GM12878 (cell line): ENCODE measurements around the gene C1orf35. TPM values are rescaled to one million over a fixed set of nuclear protein-coding genes. Genes with fewer than 3 reads are reported as not detected.

ENCODE experiments used
- ATAC-seq: fragments of 200-7000 bp; cut with Tn5 transposase; 3 replicates; pipeline ENCODE4 v1.9.1; 2020; ENCODE audit warnings: mild to moderate bottlenecking, moderate library complexity
- BruUV-seq: library from RNA; stranded (reverse); fragments of 400-500 nt; replicated peaks from 2 replicates; lab custom pipeline; 2021; lab: Mats Ljungman, UMichigan
- CTCF ChIA-PET: fragments of 300-600 bp; sonication (Branson Sonifier 250); formaldehyde crosslinking; extraction: SDS; loops from one replicate; lab custom pipeline; 2021; ENCODE audit warnings: inconsistent platforms; lab: Yijun Ruan, JAX
- POLR2A ChIA-PET: fragments of 350-600 bp; formaldehyde crosslinking; extraction: SDS; loops from one replicate; lab custom pipeline; 2021; ENCODE audit warnings: inconsistent platforms; lab: Charles Lee
- RAD21 ChIA-PET: fragments of 300-600 bp; sonication (Branson Sonifier 250); formaldehyde crosslinking; loops from one replicate; lab custom pipeline; 2023; ENCODE audit warnings: antibody characterized with exemption; ENCODE audit not compliant: unreplicated experiment; lab: Charles Lee
- SMC1A ChIA-PET: fragments of 300-600 bp; sonication (Branson Sonifier 250); formaldehyde crosslinking; loops from one replicate; lab custom pipeline; 2023; ENCODE audit not compliant: unreplicated experiment, uncharacterized antibody; lab: Charles Lee
- DNase-seq: peaks from one replicate; pipeline ENCODE4 v3.0.0-alpha.2; 2011; ENCODE audit warnings: low read depth, low spot score
- FAIRE-seq: peaks from 3 replicates; lab custom pipeline; 2011; peaks lifted over from hg19 to GRCh38; lab: Jason Lieb, UNC
- H2AFZ ChIP-seq: 2 replicates; pipeline ENCODE4 v1.6.0; 2011; ENCODE audit warnings: low read depth, low read length, control low read depth; ENCODE audit not compliant: control insufficient read depth
- H3K27ac ChIP-seq: 2 replicates; pipeline ENCODE4 v1.5.1; 2011; ENCODE audit warnings: control low read depth; ENCODE audit not compliant: control insufficient read depth, insufficient read depth
- H3K27me3 ChIP-seq, 2 experiments: replicated peaks in 1 of 2; 2 replicates each; pipeline versions ENCODE4 v1.6.0 to v1.6.1; 2011; ENCODE audit warnings: low read length in 1 of 2; ENCODE audit not compliant: control insufficient read depth in 2 of 2, insufficient read depth in 2 of 2
- H3K36me3 ChIP-seq, 2 experiments: 2 replicates each; pipeline ENCODE4 v1.5.1; 2011; ENCODE audit warnings: low read length in 1 of 2; ENCODE audit not compliant: control insufficient read depth in 2 of 2, insufficient read depth in 2 of 2
- H3K4me1 ChIP-seq: 2 replicates; pipeline ENCODE4 v1.6.1; 2011; ENCODE audit warnings: mild to moderate bottlenecking, low read length, moderate library complexity, mixed read lengths; ENCODE audit not compliant: control insufficient read depth, insufficient read depth
- H3K4me2 ChIP-seq: 2 replicates; pipeline ENCODE4 v1.6.0; 2011; ENCODE audit warnings: control low read depth; ENCODE audit not compliant: control insufficient read depth, insufficient read depth
- H3K4me3 ChIP-seq: fragments of 200-600 bp; sonication (generic); 2 replicates; pipeline ENCODE4 v1.5.1; 2016
- H3K79me2 ChIP-seq: 2 replicates; pipeline ENCODE4 v1.6.0; 2011; ENCODE audit warnings: low read length; ENCODE audit not compliant: control insufficient read depth, insufficient read depth
- H3K9ac ChIP-seq: 2 replicates; pipeline ENCODE4 v1.8.0; 2011; ENCODE audit warnings: low read length, control low read depth, mixed read lengths; ENCODE audit not compliant: control insufficient read depth, insufficient read depth
- H3K9me3 ChIP-seq: replicated peaks from 3 replicates; pipeline ENCODE4 v1.5.1; 2011; ENCODE audit warnings: mild to moderate bottlenecking, low read length; ENCODE audit not compliant: control insufficient read depth, insufficient read depth
- H4K20me1 ChIP-seq: 2 replicates; pipeline ENCODE4 v1.6.0; 2011; ENCODE audit not compliant: control insufficient read depth, insufficient read depth
- CHD1 ChIP-seq: IDR thresholded peaks from 2 replicates; pipeline ENCODE4 v1.6.1; 2012; ENCODE audit warnings: low read depth, low read length, improper control_type of control experiment
- CHD4 ChIP-seq: fragments of 200-600 bp; sonication (generic); IDR thresholded peaks from 2 replicates; pipeline ENCODE4 v1.6.1; 2016; ENCODE audit warnings: mild to moderate bottlenecking
- E2F4 ChIP-seq: IDR thresholded peaks from 2 replicates; pipeline ENCODE4 v1.6.1; 2012; ENCODE audit warnings: low read depth, low read length, improper control_type of control experiment
- KDM1A ChIP-seq: fragments of 200-600 bp; sonication (generic); IDR thresholded peaks from 2 replicates; pipeline ENCODE4 v1.6.1; 2016; ENCODE audit warnings: borderline replicate concordance
- MYB ChIP-seq: fragments of 150-350 bp; IDR thresholded peaks from 2 replicates; pipeline ENCODE4 v1.6.1; 2014; ENCODE audit warnings: mild to moderate bottlenecking, low read depth, low read length, borderline replicate concordance
- NR2C2 ChIP-seq: IDR thresholded peaks from 2 replicates; pipeline ENCODE4 v1.6.1; 2011; ENCODE audit warnings: borderline replicate concordance, low read depth; ENCODE audit not compliant: control insufficient read depth, insufficient read length
- RAD21 ChIP-seq: IDR thresholded peaks from 2 replicates; pipeline ENCODE4 v1.6.1; 2011; ENCODE audit warnings: mild to moderate bottlenecking, low read depth, low read length, moderate library complexity; ENCODE audit not compliant: insufficient read depth
- RBBP5 ChIP-seq: fragments of 200-600 bp; sonication (generic); conservative IDR thresholded peaks from 2 replicates; pipeline ENCODE4 v1.6.1; 2016
- RCOR1 ChIP-seq: conservative IDR thresholded peaks from 2 replicates; pipeline ENCODE4 v1.6.1; 2012; ENCODE audit warnings: low read depth, low read length, improper control_type of control experiment
- SMAD1 ChIP-seq: fragments of 450-650 bp; IDR thresholded peaks from 2 replicates; pipeline ENCODE4 v1.6.1; 2018; ENCODE audit warnings: mild to moderate bottlenecking, low read depth; ENCODE audit not compliant: partially characterized antibody
- ZBTB11 ChIP-seq: fragments of 450-650 bp; formaldehyde crosslinking; IDR thresholded peaks from 2 replicates; pipeline ENCODE4 v1.5.0; 2022; ENCODE audit warnings: mild to moderate bottlenecking, missing genetic modification characterization
- ZNF592 ChIP-seq: fragments of 450-650 bp; IDR thresholded peaks from 2 replicates; pipeline ENCODE4 v1.6.1; 2017; ENCODE audit warnings: mild to moderate bottlenecking, moderate library complexity
- WGBS: methylation state at CpG from one replicate; pipeline ENCODE4 v1.1.6; 2016; ENCODE audit warnings: low lambda C conversion rate; ENCODE audit not compliant: insufficient replicate concordance, insufficient coverage; ENCODE audit errors: missing lambda C conversion rate; 5-methylcytosine and 5-hydroxymethylcytosine counted together
- in situ Hi-C: fragments of 300-500 bp; cut with MboI; formaldehyde crosslinking; loops from 9 replicates; pipeline ENCODE4 v1.14.3; 2018; ENCODE audit warnings: mixed read lengths
- intact Hi-C: fragments of 100-400 bp; cut with micrococcal nuclease; formaldehyde crosslinking; loops from one replicate; pipeline ENCODE4 v1.14.2; 2022; ENCODE audit not compliant: unreplicated experiment
- polyA plus RNA-seq, 11 experiments: library from polyadenylated mRNA; depleted of rRNA in 4 of 11; unstranded in 6 of 11; stranded (reverse) in 5 of 11; fragments of >200 nt; fragmentation: Nextera tagmentation in 4 of 11; fragmentation: Illumina TruSeq in 1 of 11; extraction: Ambion mirVana in 4 of 11; extraction: Trizol in 1 of 11; gene quantifications; 1 replicate in 1 of 11; 2 replicates in 10 of 11; pipeline versions ENCODE4 v1.2.1 to v1.2.3, GENCODE V29; 2011 to 2016; ENCODE audit warnings: inconsistent platforms in 2 of 11, missing spikeins in 2 of 11, low read depth in 1 of 11
- total RNA-seq, 4 experiments: library from RNA; depleted of rRNA in 3 of 4; stranded (reverse); fragments of >200 nt in 3 of 4; fragmentation: Illumina TruSeq in 1 of 4; extraction: Trizol in 1 of 4; gene quantifications; 2 replicates each; pipeline versions ENCODE4 v1.2.1 to v1.2.3, GENCODE V29; 2013 to 2021

The C1orf35 gene
- total and polyA plus RNA-seq, 10 of the 15 experiments (the other 5 are each of a cell fraction or from before 2014, with no cell fraction given) = 2.5 to 27.0 (median 10.6) TPM

- TF ChIP-seq ZNF592 (no peak), CHD1 (no peak), RBBP5 (no peak)
Measured at GRCh38 chr1:228131766-228132165, 28.6 kb upstream of the C1orf35 start (continued).

- Histone ChIP-seq H4K20me1 (no peaks in the 10 kb centered on the region), H3K4me3 (no peak overlapping the region), H3K36me3 (no peaks in the 10 kb centered on the region), H3K9ac (no peak overlapping the region), H3K4me1 (no peaks in the 10 kb centered on the region), H3K9me3 (no peaks in the 10 kb centered on the region; the same call in 2 of the 3 replicates), H3K27ac (no peak overlapping the region), H3K4me2 (no peak overlapping the region), H3K27me3 (no peaks in the 10 kb centered on the region), H2AFZ (peak overlapping the region; percentile 33; the same call in 1 of the 2 replicates), H3K79me2 (no peaks in the 10 kb centered on the region)
- CTCF ChIA-PET = interaction anchor here (1.2 to 2.3 kb wide), 3 partner anchors 10 to 126 kb away, joined by 4 to 10 read pairs (median 7); no protein-coding TSS in a partner anchor
- DNase-seq = no peak
- RAD21 ChIA-PET = no interaction called here
- intact Hi-C loops (no loop called here), in situ Hi-C loops (no loop called here)
- WGBS = 70% methylated on average over 5 of the region's 5 CpGs
- FAIRE-seq = no peak
- BruUV-seq = no TSS peak
- SMC1A ChIA-PET = no interaction called here
- ATAC-seq = 0 out of 3 replicates have a peak, but pooled peaks have one; percentile 21
- POLR2A ChIA-PET = no interaction called here
- TF ChIP-seq MYB (no peak), E2F4 (no peak), KDM1A (no peak), ZBTB11 (CRISPR knock-in tag) (no peak), SMAD1 (no peak), NR2C2 (no peak), CHD4 (no peak), RAD21 (no peak), RCOR1 (no peak)
Measured at GRCh38 chr1:228125185-228125584, 22.1 kb upstream of the C1orf35 start.
